ENCODE measurements around the gene KCNN4.
"Not testable (repeated sequence)": the region's sequence is repeated elsewhere in the genome, so short reads cannot be mapped to it uniquely, and the experiment has no call there.

KCNN4 gene

GRCh38 chr19:43774103-43774939, 6.5 kb downstream of the KCNN4 start:
- no peak for DNase-seq (ENCODE audit: low read depth)

DNA sequence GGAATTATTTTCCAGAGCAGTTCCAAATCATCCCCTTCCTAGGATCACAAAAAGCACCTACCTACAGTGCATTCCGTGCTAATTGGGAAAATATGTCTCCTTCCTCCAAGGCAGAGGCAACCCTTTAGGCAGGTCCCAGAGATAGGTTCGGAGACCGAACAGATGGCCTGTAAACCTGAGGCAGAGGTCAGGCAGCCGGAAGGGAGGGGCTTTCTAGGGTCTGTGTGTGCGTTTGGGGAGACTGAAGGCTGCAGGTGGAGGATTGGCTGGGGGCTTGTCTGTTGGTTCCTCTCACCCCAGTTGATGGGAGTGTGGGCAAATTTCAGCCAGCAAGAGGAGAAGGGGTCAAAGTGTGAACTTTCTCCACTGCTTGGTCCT, 7.1 kb downstream of the KCNN4 start:
- no peak for DNase-seq (ENCODE audit: low read depth)

DNA sequence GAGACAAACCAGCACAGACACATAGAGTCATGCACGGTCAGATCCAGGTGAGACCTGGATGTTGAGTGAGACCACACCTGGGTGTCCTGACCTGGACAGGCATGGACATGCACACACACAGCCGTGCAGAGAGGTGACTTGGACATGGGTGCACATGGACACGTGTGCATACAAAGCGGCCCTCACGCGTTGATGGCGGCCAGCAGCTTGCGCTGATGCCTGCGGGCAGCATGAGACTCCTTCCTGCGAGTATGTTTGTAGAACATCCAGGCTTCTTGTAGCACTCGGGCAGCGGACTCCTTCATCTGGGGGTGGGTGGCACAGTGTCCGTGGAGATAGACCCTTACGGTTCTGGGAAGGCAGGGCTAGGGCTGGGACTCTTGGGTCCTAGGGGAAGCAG, 11.5 kb downstream of the KCNN4 start:
- DNase-seq (ENCODE audit: low read depth) = no peak

DNA sequence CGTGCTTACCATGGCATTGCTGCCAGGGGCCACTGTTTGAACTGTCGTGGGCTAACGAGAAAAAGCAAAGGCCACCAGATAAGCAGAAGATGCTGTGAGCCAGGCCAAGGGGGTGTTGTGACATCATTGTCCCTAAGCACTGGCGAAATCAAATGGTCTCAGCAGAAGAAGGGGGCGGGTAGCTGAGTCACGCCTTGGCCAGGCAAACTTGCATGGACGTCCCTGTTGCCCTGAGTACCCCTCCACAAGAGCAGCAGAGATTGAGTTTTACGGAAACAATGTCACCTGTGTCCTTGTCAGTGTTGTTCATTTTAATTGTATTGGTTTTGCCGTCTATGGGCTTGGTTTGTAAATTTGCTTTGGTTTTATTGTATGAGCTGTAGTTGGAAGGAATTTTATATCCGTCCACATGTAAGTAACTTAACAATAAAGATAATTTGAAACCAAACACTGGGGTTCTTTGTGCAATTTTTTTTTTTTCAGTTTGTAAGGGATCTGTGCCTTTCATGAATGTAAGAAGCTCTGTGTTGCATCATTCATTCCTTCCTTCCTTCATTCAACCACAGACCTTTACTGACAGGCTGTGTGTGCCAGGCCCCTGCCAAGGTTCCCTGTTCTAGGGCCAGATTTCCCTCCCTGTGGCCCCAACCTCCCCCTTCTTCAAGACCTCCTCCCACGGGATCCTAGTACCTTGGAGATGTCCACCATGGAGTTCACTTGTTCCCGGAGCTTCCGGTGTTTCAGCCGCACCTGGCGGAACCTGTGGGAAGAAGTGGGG, 12.3 kb downstream of the KCNN4 start:
- no peak for DNase-seq (ENCODE audit: low read depth)

DNA sequence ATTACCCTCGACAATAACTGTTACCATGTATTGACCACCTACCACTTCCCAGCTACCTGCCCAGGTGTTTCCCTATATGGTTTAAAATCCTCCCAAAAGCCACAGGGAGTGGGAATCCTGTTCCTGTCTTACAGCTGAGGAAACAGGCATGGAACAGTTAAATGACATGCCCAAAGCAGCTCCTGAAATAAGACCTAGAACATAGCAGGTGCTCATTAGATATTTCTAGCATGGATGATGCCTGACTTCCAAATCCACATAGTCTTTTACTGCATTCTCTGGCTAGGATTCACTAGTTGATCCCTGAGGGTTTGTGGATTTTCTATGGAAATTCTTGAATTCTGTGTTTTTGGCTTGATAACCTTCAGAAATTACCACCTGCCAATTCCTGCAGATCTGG, 13.0 kb downstream of the KCNN4 start:
- no peak for DNase-seq (ENCODE audit: low read depth)

- no peak for DNase-seq (ENCODE audit: low read depth)
Measured at GRCh38 chr19:43767316-43767715, 13.5 kb downstream of the KCNN4 start.

DNA sequence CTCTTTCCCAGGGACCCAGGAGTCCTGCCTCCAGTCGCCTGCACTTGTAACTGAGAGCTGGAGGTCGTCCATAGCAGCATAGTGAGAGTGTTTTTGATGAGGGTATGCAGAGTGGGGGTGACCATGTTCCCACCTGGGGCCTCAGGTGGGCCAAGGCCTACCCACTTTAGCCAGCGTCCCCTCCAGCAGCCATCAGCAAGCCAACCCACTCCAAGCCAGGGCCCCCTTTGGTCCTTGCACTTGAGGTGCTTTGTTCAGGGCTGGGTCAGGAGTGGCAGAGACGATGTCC, 14.1 kb downstream of the KCNN4 start:
- DNase-seq (ENCODE audit: low read depth) = no peak

GRCh38 chr19:43765109-43765876, 15.5 kb downstream of the KCNN4 start:
- DNase-seq (ENCODE audit: low read depth) = peak; percentile 60

DNA sequence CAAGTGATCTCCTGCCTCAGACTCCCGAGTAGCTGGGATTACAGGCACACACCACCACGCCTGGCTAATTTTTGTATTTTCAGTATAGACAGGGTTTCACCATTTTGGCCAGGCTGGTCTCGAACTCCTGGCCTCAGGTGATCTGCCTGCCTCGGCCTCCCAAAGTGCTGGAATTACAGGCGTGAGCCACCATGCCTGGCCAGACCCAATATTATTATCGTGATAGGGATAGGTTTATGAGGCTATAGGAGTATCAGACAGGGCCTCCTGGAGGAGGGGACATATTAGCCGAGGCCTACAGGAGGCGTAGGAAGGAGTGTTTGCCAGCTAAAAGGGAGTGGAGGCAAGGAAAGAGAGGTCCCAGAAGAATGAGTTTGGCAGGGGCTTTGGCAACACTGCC, 16.1 kb downstream of the KCNN4 start:
- not testable (repeated sequence) for DNase-seq (ENCODE audit: low read depth)

- DNase-seq (ENCODE audit: low read depth) = no peak
Measured at GRCh38 chr19:43763473-43763939, 17.3 kb downstream of the KCNN4 start.

- no peak for DNase-seq (ENCODE audit: low read depth)
Measured at GRCh38 chr19:43762814-43763213, 18.0 kb downstream of the KCNN4 start.

DNA sequence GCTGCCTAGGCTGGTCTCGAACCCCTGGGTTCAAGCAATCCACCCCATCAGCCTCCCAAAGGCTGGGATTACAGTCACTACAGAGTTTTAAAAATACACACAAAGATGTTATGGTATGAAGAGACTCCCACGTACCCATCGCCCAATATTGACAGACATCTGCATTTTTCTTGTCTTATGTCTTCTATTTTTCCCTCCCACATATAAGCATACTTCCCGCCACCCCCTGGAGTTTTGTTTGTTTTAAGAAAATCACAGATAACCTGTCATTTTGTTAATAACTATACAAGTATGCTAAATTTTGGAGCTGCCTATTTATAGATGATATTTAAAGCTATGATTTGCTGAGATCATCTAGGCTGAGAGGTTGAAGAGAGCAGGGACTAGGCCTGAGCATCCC, 19.8 kb downstream of the KCNN4 start:
- no peak for DNase-seq (ENCODE audit: low read depth)

- DNase-seq (ENCODE audit: low read depth) = no peak
Measured at GRCh38 chr19:43759515-43759914, 21.3 kb downstream of the KCNN4 start.

- peak; percentile 68 for DNase-seq (ENCODE audit: low read depth)
Measured at GRCh38 chr19:43755256-43755801, 25.4 kb downstream of the KCNN4 start.

DNA sequence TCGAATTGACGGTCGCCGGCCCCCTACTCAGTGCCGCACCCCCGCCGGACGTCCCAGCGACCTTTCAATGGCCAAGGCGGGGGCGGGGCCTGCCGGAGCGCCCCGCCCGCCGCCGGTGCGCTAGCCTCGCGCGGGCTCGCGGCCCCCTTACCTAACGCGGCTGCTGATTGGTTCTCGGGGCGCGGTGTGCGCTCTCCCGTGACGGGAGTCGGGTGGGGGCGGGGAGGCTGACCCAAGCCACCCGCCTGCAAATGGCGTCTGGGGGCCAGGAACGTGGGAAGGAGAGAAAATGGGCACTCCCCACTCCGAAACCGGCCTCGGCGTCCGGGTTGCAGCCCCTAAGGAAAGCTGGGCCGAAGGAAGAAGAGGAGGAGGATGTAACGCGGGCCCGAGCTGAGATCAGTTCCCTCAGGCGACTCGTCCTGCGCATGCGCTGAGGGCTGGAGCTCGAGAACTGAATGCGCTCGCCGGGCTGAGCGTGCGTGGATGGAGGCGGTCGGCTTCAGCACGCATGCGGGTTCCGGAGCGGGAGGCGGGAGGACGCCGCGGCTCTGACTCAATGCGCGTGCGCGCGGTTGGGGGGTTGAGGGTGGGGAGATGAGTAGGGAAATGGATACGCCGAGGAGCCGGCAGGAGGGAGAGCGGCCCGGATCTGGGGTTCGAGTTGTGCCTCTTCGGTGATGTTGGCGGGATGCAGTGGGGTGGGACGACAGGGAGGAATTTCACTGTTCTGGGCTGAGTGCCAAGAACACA, 26.1 kb downstream of the KCNN4 start, which contains the start of gene SMG9:
SMG9 (minus strand) TSS at position 460 of the 753 bp plus-strand sequence. CDS start 4,221 bp downstream, outside the sequence.
- DNase-seq (ENCODE audit: low read depth) = peak; percentile 98

DNA sequence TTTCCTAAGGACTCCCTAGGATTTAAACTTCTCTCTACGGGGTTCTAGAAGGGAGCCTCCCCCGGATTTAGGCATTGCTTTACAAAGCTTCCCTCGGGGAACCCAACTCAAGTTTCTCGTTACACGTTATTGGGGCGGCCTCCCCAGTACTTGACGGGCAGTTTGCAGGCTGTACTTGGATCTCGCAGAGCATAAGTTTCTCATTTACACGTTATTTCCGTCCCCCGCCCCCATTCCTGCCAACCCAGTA, 26.6 kb downstream of the KCNN4 start:
- DNase-seq (ENCODE audit: low read depth) = no peak

GRCh38 chr19:43752287-43752875, 28.4 kb downstream of the KCNN4 start:
- DNase-seq (ENCODE audit: low read depth) = no peak

DNA sequence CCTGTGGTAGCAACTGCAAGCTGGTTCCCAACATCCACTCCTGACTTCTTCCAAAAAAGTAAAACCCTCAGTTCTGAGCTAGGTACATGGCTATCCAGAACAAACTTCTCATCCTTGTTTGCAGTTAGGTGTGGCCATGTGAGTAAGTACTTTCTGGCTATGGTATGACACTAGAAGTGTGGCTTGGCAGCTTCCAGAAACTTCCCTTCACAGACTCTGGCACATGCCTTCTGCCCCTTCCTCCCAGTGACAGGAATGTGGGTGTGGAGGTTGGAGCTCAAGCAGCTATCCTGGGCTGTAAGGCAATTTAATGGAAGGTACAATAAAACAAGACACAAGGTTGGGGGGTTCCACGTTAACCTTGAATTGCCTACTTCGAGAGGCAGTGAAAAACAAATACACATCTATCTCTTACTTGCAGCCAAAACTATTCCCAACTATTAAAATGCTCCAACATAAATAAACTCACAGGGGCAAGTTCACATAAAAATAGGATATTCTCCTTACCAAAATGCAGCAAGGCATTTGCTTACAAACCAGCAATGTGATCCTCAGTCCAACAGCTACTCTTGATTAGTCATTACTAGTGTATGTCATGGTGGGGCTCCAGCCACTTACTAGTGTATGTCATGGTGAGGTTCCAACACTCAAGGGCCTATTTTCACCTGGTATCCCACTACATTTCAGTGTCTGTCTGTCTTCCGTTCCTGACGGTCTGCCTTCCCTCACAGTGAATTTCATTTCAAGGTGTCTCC, 29.1 kb downstream of the KCNN4 start:
- no peak for DNase-seq (ENCODE audit: low read depth)

DNA sequence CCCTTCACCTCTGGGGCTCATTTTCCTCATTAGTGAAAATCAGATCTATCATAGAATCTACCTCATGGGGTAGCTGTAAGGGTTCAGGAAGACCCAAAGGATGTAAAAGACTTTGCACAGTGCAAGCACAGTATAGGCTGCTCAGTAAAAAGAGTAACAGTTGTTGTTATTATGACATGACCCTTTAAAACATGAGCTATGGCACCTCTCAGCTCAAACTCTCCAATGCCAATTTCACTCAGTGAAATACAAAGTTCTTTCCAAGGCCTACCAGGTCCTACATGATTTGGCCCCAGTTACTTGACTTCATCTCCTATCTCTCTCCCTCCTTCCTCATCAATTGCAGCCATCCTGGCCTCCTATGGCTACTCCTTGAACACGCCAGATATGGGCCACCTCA, 30.9 kb downstream of the KCNN4 start:
- no peak for DNase-seq (ENCODE audit: low read depth)

DNA sequence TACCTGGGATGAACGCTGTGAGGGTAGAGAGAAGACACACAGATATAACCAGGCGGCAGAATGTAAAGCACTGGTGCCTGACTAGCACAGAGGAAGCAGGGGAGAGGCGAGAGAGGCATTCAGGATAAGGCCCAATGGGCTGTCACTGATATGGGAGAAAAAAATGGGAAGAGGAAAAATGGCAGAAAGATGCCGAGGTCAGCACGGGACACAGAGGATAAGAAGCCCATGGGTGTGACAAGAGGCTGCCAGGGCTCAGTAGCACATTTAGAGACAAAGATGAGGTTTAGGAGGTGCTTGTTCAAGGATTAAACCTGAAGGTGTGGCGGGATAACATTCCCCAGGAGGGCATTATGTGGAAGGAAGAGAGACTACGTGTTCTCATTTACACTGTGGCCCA, 31.6 kb downstream of the KCNN4 start:
- DNase-seq (ENCODE audit: low read depth) = no peak

DNA sequence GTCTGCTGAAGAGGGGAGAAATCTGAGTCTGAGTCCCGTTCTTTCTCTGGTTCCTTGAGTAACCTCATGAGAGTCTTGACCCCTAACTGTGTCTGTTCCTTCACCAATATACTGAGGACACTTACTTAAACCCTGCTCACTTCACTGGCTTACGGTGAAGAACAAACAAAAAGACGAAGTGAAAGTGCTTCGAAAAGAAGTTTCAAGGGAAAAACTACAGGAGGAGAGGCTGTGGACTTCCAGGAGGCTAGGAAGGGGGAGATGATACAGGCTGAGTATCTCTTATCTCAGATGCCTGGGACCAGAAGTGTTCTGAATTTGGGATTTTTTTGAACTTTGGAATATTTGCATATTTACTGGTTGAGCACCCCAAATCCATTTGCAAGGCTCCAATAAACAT, 32.1 kb downstream of the KCNN4 start:
- DNase-seq (ENCODE audit: low read depth) = no peak

Measured in stimulated activated CD8-positive, alpha-beta memory T cell treated with anti-CD3 and anti-CD28 coated beads, Interleukin-4, amount 100 ng/mL, for 24 hours (primary cell).